Nephron progenitor cell (in vitro differentiated cells): ENCODE measurements around the gene CHRDL2.

ENCODE experiments used
- DNase-seq: peaks from one replicate; pipeline ENCODE4 v3.0.0; 2021
- H3K27ac Mint-ChIP-seq: 2 replicates; pipeline ENCODE4 v1.8.0; 2021; ENCODE audit warnings: mild to moderate bottlenecking, moderate library complexity, mixed read lengths
- H3K27me3 Mint-ChIP-seq: 2 replicates; pipeline ENCODE4 v1.8.0; 2021; ENCODE audit warnings: mild to moderate bottlenecking, low read depth, mixed read lengths; ENCODE audit not compliant: poor library complexity
- H3K36me3 Mint-ChIP-seq: 2 replicates; pipeline ENCODE4 v1.8.0; 2021; ENCODE audit warnings: low read depth, mixed read lengths
- H3K4me1 Mint-ChIP-seq: 2 replicates; pipeline ENCODE4 v1.8.0; 2021; ENCODE audit warnings: mixed read lengths
- H3K4me3 Mint-ChIP-seq: 2 replicates; pipeline ENCODE4 v1.8.0; 2021; ENCODE audit warnings: mild to moderate bottlenecking, moderate library complexity, mixed read lengths
- H3K9me3 Mint-ChIP-seq: 2 replicates; pipeline ENCODE4 v1.8.0; 2021; ENCODE audit warnings: mild to moderate bottlenecking, moderate library complexity, mixed read lengths
- CTCF ChIP-seq: fragments of 200-600 bp; sonication (generic); IDR thresholded peaks from 2 replicates; pipeline ENCODE4 v1.5.0; 2021; ENCODE audit warnings: antibody characterized with exemption

CHRDL2 gene

GRCh38 chr11:74680703-74681531 lies 50.3 kb downstream of the CHRDL2 start:
- Mint-ChIP-seq H3K27me3 (peaks cover 16% of the 10 kb centered on the region), H3K9me3 (no peaks in the 10 kb centered on the region), H3K36me3 (no peaks in the 10 kb centered on the region), H3K27ac (peak overlapping the region; percentile 22), H3K4me3 (no peak overlapping the region), H3K4me1 (no peaks in the 10 kb centered on the region)
- TF ChIP-seq CTCF: no peak
- DNase-seq: no peak

- TF ChIP-seq CTCF: no peak
- peaks cover 16% of the 10 kb centered on the region for H3K27me3 Mint-ChIP-seq
- H3K4me1 Mint-ChIP-seq: no peaks in the 10 kb centered on the region
- no peak for DNase-seq
- H3K27ac Mint-ChIP-seq: no peak overlapping the region
- H3K4me3 Mint-ChIP-seq: no peak overlapping the region
- no peaks in the 10 kb centered on the region for H3K36me3 Mint-ChIP-seq
- H3K9me3 Mint-ChIP-seq: no peaks in the 10 kb centered on the region
Observed at GRCh38 chr11:74680035-74680671, 51.1 kb downstream of the CHRDL2 start.

GRCh38 chr11:74679513-74679865 lies 51.7 kb downstream of the CHRDL2 start:
- Mint-ChIP-seq H3K27ac (no peak overlapping the region), H3K4me3 (no peak overlapping the region), H3K4me1 (no peaks in the 10 kb centered on the region), H3K9me3 (peaks cover 3% of the 10 kb centered on the region), H3K27me3 (peaks cover 12% of the 10 kb centered on the region), H3K36me3 (peaks cover 3% of the 10 kb centered on the region)
- no peak for DNase-seq
- TF ChIP-seq CTCF: no peak

- no peak overlapping the region for H3K4me3 Mint-ChIP-seq
- H3K9me3 Mint-ChIP-seq: peaks cover 6% of the 10 kb centered on the region
- H3K27me3 Mint-ChIP-seq: peaks cover 12% of the 10 kb centered on the region
- DNase-seq: no peak
- H3K4me1 Mint-ChIP-seq: no peaks in the 10 kb centered on the region
- H3K36me3 Mint-ChIP-seq: peaks cover 6% of the 10 kb centered on the region
- TF ChIP-seq CTCF: no peak
- H3K27ac Mint-ChIP-seq: no peak overlapping the region
Observed at GRCh38 chr11:74678591-74679512, 52.4 kb downstream of the CHRDL2 start.

- Mint-ChIP-seq H3K4me1 (no peaks in the 10 kb centered on the region), H3K4me3 (no peak overlapping the region), H3K27ac (no peak overlapping the region), H3K27me3 (peaks cover 12% of the 10 kb centered on the region), H3K36me3 (peaks cover 8% of the 10 kb centered on the region), H3K9me3 (peaks cover 8% of the 10 kb centered on the region)
- DNase-seq: no peak
- TF ChIP-seq CTCF: no peak
Observed at GRCh38 chr11:74678041-74678440, 53.2 kb downstream of the CHRDL2 start.
